Measurements from ENCODE around the gene MPDZ. TPM values are rescaled to one million over a fixed set of nuclear protein-coding genes. Genes with fewer than 3 reads are reported as not detected.

The MPDZ gene
- total RNA-seq, 1 donor from 2014 or later: 38.8 TPM

DNA sequence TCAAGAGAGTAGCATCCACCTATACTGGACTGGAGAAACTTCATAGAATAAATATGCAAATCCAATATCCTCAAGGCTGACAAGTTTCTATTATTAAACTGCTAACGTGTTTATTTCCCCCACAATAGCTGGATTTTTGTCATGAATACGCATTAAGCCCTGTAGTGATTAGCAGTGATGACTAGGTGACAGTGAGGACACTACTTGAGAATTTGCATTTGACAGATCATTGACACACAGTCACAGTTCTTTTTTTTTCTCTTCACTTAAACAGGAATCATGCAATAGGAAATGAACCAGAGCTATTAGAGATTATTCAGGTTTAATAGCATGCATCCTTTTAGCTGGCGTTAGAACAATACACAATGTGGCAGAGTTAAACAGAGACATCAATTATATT, 35.3 kb downstream of the MPDZ start:
- no peak for DNase-seq (ENCODE audit: extremely low spot score in 2 of 2)

DNA sequence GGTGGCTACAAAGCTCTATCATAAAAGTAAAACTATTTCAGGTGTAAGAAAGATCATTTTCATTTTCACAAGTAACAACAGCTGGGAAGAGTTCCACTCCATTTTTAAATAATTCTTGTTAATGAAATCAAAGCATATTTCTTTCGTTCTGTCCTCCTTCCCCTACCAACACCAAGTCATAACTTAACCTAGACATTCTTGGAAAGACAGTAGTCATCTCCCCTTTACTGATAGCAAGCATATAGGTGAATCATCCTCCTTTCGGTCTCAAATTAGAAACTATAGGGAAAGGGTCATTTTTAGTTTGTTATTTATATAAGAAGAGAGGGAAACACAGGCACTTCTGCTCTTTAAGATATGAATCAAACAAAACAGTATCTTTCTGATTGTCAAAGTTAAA, 38.2 kb downstream of the MPDZ start:
- Histone ChIP-seq H3K36me3 (peaks cover 0 to 7% of the 10 kb centered on the region in 2 donors), H3K27me3 (no peaks in the 10 kb centered on the region), H3K4me1 (no peaks in the 10 kb centered on the region), H3K27ac (no peak overlapping the region), H3K9me3 (no peaks in the 10 kb centered on the region), H3K4me3 (no peak overlapping the region)
- TF ChIP-seq POLR2AphosphoS5 (IDR thresholded peaks at IDR 0.05; ENCODE audit: insufficient read depth in 1 of 2, low read depth in 1 of 2) (no peak), POLR2A (IDR thresholded peaks at IDR 0.05) (no peak), CTCF (IDR thresholded peaks at IDR 0.05) (no peak)
- no peak for DNase-seq (ENCODE audit: extremely low spot score in 2 of 2)
- intact Hi-C loops (cut with DNase I): no loop called here

More for the DNA sequence above, 35.3 kb downstream of the MPDZ start:
- intact Hi-C loops (cut with DNase I): no loop called here
- Histone ChIP-seq H3K27ac (no peak overlapping the region), H3K9me3 (no peaks in the 10 kb centered on the region), H3K4me1 (no peaks in the 10 kb centered on the region), H3K36me3 (peaks cover 0 to 8% of the 10 kb centered on the region in 2 donors), H3K4me3 (no peak overlapping the region), H3K27me3 (no peaks in the 10 kb centered on the region)
- TF ChIP-seq CTCF (IDR thresholded peaks at IDR 0.05): no peak
- no peak for TF ChIP-seq POLR2A (IDR thresholded peaks at IDR 0.05)
- no peak for TF ChIP-seq POLR2AphosphoS5 (IDR thresholded peaks at IDR 0.05; ENCODE audit: insufficient read depth in 1 of 2, low read depth in 1 of 2)

- no peak for TF ChIP-seq CTCF (IDR thresholded peaks at IDR 0.05)
- TF ChIP-seq POLR2AphosphoS5 (IDR thresholded peaks at IDR 0.05; ENCODE audit: insufficient read depth in 1 of 2, low read depth in 1 of 2): no peak
- TF ChIP-seq POLR2A (IDR thresholded peaks at IDR 0.05): no peak
- Histone ChIP-seq H3K27me3 (no peaks in the 10 kb centered on the region), H3K4me1 (no peaks in the 10 kb centered on the region), H3K36me3 (no peaks in the 10 kb centered on the region), H3K4me3 (no peak overlapping the region), H3K9me3 (no peaks in the 10 kb centered on the region), H3K27ac (no peak overlapping the region)
- DNase-seq (ENCODE audit: extremely low spot score in 2 of 2): no peak
- intact Hi-C loops (cut with DNase I): no loop called here
These were observed 39.8 kb downstream of the MPDZ start for GRCh38 chr9:13239660-13240059.

- H3K9me3 ChIP-seq: no peaks in the 10 kb centered on the region
- intact Hi-C loops (cut with DNase I): no loop called here
- H3K27ac ChIP-seq: no peak overlapping the region
- no peaks in the 10 kb centered on the region for H3K27me3 ChIP-seq
- no peaks in the 10 kb centered on the region for H3K4me1 ChIP-seq
- no peak for TF ChIP-seq POLR2AphosphoS5 (IDR thresholded peaks at IDR 0.05; ENCODE audit: insufficient read depth in 1 of 2, low read depth in 1 of 2)
- TF ChIP-seq POLR2A (IDR thresholded peaks at IDR 0.05): no peak
- no peak for TF ChIP-seq CTCF (IDR thresholded peaks at IDR 0.05)
- no peak overlapping the region for H3K4me3 ChIP-seq
- no peaks in the 10 kb centered on the region for H3K36me3 ChIP-seq
- DNase-seq (ENCODE audit: extremely low spot score in 2 of 2): no peak
These were observed 40.3 kb downstream of the MPDZ start for GRCh38 chr9:13239208-13239607.

GRCh38 chr9:13234932-13235331, 44.6 kb downstream of the MPDZ start:
- intact Hi-C loops (cut with DNase I): no loop called here
- Histone ChIP-seq H3K36me3 (no peaks in the 10 kb centered on the region), H3K9me3 (no peaks in the 10 kb centered on the region), H3K4me3 (no peak overlapping the region), H3K4me1 (no peaks in the 10 kb centered on the region), H3K27ac (no peak overlapping the region), H3K27me3 (no peaks in the 10 kb centered on the region)
- no peak for DNase-seq (ENCODE audit: extremely low spot score in 2 of 2)
- TF ChIP-seq CTCF (IDR thresholded peaks at IDR 0.05) (no peak), POLR2AphosphoS5 (IDR thresholded peaks at IDR 0.05; ENCODE audit: insufficient read depth in 1 of 2, low read depth in 1 of 2) (no peak)
